ENCODE measurements around the gene CLSTN2. TPM values are rescaled to one million over a fixed set of nuclear protein-coding genes. Genes with fewer than 3 reads are reported as not detected.

CLSTN2 gene
- total and polyA plus RNA-seq, 2 donors from 2014 or later: 2.0 to 12.0 TPM

DNA sequence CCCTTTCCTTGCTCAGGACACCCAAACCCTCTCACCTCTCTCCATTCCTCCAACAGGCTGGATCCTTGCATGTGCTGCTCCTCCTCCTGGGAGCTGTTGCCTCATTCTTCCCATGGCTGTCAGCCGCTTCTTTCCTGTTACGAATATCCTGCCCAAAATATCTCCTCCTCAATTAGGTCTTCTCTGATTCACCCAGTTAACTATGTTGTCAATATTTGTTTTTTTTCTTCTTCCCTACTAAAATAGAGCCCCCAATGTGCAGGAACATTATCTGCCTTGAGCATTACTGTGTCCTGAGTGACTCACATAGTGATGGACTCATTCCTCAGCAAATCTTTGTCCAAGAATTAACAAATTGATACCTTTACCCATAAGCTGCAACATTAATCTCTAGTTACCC lies 357.2 kb downstream of the CLSTN2 start:
- no peak for FAIRE-seq
- H3K9ac ChIP-seq (ENCODE audit: low read length in 3 of 3): no peak overlapping the region

DNA sequence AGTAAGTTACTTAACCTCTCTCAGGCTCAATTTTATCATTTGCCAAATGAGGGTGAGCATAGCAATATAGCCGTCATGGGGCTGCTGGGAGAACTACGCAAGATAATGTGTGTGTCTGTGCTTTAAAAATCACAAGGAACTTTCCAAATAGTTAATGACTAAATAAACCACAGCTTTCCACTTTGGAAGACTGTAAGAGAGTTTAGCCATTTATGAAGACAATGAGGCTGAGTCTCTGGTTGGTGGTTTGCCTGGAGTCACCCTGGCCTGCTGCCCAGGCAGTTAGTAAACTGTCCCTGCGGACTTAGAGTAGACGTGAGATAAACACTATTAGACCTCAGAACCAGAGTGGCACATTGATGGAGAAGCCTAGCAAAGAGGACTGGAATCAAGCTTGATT lies 357.7 kb downstream of the CLSTN2 start:
- H3K27me3 ChIP-seq (ENCODE audit: control insufficient read depth, insufficient read depth, low read length): no peaks in the 10 kb centered on the region
- intact Hi-C loops (cut with DNase I): no loop called here
- H3K27ac ChIP-seq (ENCODE audit: low read depth in 2 of 2, low read length in 2 of 2): no peak overlapping the region
- no peaks in the 10 kb centered on the region for H3K4me1 ChIP-seq (ENCODE audit: control insufficient read depth in 2 of 3, insufficient read depth in 2 of 3, low read depth in 1 of 3, low read length in 3 of 3)
- TF ChIP-seq, protein P1, sequence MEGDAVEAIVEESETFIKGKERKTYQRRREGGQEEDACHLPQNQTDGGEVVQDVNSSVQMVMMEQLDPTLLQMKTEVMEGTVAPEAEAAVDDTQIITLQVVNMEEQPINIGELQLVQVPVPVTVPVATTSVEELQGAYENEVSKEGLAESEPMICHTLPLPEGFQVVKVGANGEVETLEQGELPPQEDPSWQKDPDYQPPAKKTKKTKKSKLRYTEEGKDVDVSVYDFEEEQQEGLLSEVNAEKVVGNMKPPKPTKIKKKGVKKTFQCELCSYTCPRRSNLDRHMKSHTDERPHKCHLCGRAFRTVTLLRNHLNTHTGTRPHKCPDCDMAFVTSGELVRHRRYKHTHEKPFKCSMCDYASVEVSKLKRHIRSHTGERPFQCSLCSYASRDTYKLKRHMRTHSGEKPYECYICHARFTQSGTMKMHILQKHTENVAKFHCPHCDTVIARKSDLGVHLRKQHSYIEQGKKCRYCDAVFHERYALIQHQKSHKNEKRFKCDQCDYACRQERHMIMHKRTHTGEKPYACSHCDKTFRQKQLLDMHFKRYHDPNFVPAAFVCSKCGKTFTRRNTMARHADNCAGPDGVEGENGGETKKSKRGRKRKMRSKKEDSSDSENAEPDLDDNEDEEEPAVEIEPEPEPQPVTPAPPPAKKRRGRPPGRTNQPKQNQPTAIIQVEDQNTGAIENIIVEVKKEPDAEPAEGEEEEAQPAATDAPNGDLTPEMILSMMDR (IDR thresholded peaks at IDR 0.05; ENCODE audit: borderline replicate concordance, extremely low read depth, insufficient read depth): no peak
- no peak for FAIRE-seq
- no peaks in the 10 kb centered on the region for H3K36me3 ChIP-seq (ENCODE audit: control insufficient read depth in 2 of 3, insufficient read depth in 3 of 3, low read length in 3 of 3)
- peak in 1 of 5 donors; percentile 81 for DNase-seq
- no peak overlapping the region for H3K4me3 ChIP-seq (ENCODE audit: low read length in 3 of 3)
- no peaks in the 10 kb centered on the region for H3K9me3 ChIP-seq (ENCODE audit: control insufficient read depth in 2 of 3, insufficient read depth in 1 of 3, low read length in 3 of 3)
- H3K9ac ChIP-seq (ENCODE audit: low read length in 3 of 3): no peak overlapping the region

More for the DNA sequence above, 357.2 kb downstream of the CLSTN2 start:
- TF ChIP-seq, protein P1 (IDR thresholded peaks at IDR 0.05; ENCODE audit: borderline replicate concordance, extremely low read depth, insufficient read depth): no peak
- intact Hi-C loops (cut with DNase I): no loop called here
- no peak for DNase-seq
- H3K9me3 ChIP-seq (ENCODE audit: control insufficient read depth in 2 of 3, insufficient read depth in 1 of 3, low read length in 3 of 3): no peaks in the 10 kb centered on the region
- no peak overlapping the region for H3K4me3 ChIP-seq (ENCODE audit: low read length in 3 of 3)
- H3K27me3 ChIP-seq (ENCODE audit: control insufficient read depth, insufficient read depth, low read length): no peaks in the 10 kb centered on the region
- no peaks in the 10 kb centered on the region for H3K4me1 ChIP-seq (ENCODE audit: control insufficient read depth in 2 of 3, insufficient read depth in 2 of 3, low read depth in 1 of 3, low read length in 3 of 3)
- no peak overlapping the region for H3K27ac ChIP-seq (ENCODE audit: low read depth in 2 of 2, low read length in 2 of 2)
- H3K36me3 ChIP-seq (ENCODE audit: control insufficient read depth in 2 of 3, insufficient read depth in 3 of 3, low read length in 3 of 3): no peaks in the 10 kb centered on the region

DNA sequence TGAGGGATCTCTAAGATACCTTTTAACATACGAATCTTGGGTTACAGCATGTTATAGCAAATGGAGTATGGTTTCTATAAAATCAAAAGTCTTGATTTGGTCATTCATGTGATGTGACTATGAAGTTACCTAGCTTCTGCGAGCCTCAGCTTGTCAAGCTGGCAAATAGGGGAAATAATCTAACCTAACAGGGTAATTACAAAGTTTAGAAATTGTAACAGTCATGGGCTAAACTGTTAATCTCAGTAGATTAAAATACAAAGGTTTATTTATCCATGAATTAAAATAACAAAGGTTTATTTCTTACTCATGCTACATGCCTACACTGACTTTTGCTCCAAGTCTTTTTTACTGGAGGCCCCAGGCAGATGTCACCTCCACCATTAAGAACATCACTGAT lies 359.1 kb downstream of the CLSTN2 start:
- no peak for DNase-seq
- intact Hi-C loops (cut with DNase I): no loop called here
- H3K9ac ChIP-seq (ENCODE audit: low read length in 3 of 3): no peak overlapping the region
- H3K27me3 ChIP-seq (ENCODE audit: control insufficient read depth, insufficient read depth, low read length): no peaks in the 10 kb centered on the region
- H3K4me3 ChIP-seq (ENCODE audit: low read length in 3 of 3): no peak overlapping the region
- no peak for FAIRE-seq
- H3K4me1 ChIP-seq (ENCODE audit: control insufficient read depth in 2 of 3, insufficient read depth in 2 of 3, low read depth in 1 of 3, low read length in 3 of 3): no peaks in the 10 kb centered on the region
- TF ChIP-seq, protein P1 (IDR thresholded peaks at IDR 0.05; ENCODE audit: borderline replicate concordance, extremely low read depth, insufficient read depth): no peak
- H3K9me3 ChIP-seq (ENCODE audit: control insufficient read depth in 2 of 3, insufficient read depth in 1 of 3, low read length in 3 of 3): no peaks in the 10 kb centered on the region
- no peak overlapping the region for H3K27ac ChIP-seq (ENCODE audit: low read depth in 2 of 2, low read length in 2 of 2)
- no peaks in the 10 kb centered on the region for H3K36me3 ChIP-seq (ENCODE audit: control insufficient read depth in 2 of 3, insufficient read depth in 3 of 3, low read length in 3 of 3)

DNA sequence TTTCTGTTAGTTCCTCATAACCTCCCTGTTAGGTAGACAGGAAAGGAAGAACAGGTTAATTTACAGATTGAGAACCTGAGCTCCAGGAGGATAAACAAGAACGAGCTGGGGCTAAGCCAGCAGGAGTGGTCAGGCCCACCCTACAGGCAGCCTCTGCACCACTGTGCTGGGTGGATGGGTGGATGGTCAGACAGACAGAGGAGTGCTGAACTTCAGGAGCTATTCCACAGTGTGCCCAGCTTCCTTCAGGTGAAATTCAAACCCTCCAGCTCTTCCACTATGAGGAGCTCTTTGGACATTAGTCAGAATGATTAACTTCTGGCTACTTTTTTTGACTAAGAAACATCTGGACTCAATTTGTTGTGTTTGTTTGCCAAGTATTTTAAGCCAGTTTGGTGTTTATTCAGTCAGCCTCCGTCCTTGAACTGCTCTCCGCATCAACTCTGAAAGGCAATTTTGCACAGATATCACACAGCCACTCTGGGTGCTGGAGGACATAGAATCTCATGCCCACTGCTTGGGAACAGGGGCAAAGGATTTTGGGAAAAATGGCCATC lies 361.9 kb downstream of the CLSTN2 start:
- Histone ChIP-seq H3K36me3 (ENCODE audit: control insufficient read depth in 2 of 3, insufficient read depth in 3 of 3, low read length in 3 of 3) (no peaks in the 10 kb centered on the region), H3K9me3 (ENCODE audit: control insufficient read depth in 2 of 3, insufficient read depth in 1 of 3, low read length in 3 of 3) (no peaks in the 10 kb centered on the region), H3K27ac (ENCODE audit: low read depth in 2 of 2, low read length in 2 of 2) (no peak overlapping the region), H3K27me3 (ENCODE audit: control insufficient read depth, insufficient read depth, low read length) (no peaks in the 10 kb centered on the region), H3K4me1 (ENCODE audit: control insufficient read depth in 2 of 3, insufficient read depth in 2 of 3, low read depth in 1 of 3, low read length in 3 of 3) (no peaks in the 10 kb centered on the region), H3K9ac (ENCODE audit: low read length in 3 of 3) (no peak overlapping the region), H3K4me3 (ENCODE audit: low read length in 3 of 3) (no peak overlapping the region)
- intact Hi-C loops (cut with DNase I): no loop called here
- DNase-seq: peak in 2 of 5 donors; percentile 25 to 63
- FAIRE-seq: no peak
- TF ChIP-seq, protein P1 (IDR thresholded peaks at IDR 0.05; ENCODE audit: borderline replicate concordance, extremely low read depth, insufficient read depth): no peak

All from kidney (tissue), 14 donors.